Activated naive CD4-positive, alpha-beta T cell treated with anti-CD3 and anti-CD28 coated beads, Interleukin-2, amount 50 U/mL, for 24 hours (primary cell): Measurements from ENCODE around the gene GUCY1A1.

Experiments
- H3K27ac Mint-ChIP-seq: one replicate; pipeline ENCODE4 v1.8.0; 2021; ENCODE audit warnings: mild to moderate bottlenecking, mixed read lengths
- H3K27me3 Mint-ChIP-seq: one replicate; pipeline ENCODE4 v1.8.0; 2021; ENCODE audit warnings: mixed read lengths
- H3K36me3 Mint-ChIP-seq: one replicate; pipeline ENCODE4 v1.8.0; 2021; ENCODE audit warnings: mixed read lengths
- H3K4me1 Mint-ChIP-seq: one replicate; pipeline ENCODE4 v1.8.0; 2021; ENCODE audit warnings: mixed read lengths
- H3K4me3 Mint-ChIP-seq: one replicate; pipeline ENCODE4 v1.8.0; 2021; ENCODE audit warnings: mild to moderate bottlenecking, mixed read lengths
- H3K9me3 Mint-ChIP-seq: one replicate; pipeline ENCODE4 v1.8.0; 2021; ENCODE audit warnings: mixed read lengths

The GUCY1A1 gene

DNA sequence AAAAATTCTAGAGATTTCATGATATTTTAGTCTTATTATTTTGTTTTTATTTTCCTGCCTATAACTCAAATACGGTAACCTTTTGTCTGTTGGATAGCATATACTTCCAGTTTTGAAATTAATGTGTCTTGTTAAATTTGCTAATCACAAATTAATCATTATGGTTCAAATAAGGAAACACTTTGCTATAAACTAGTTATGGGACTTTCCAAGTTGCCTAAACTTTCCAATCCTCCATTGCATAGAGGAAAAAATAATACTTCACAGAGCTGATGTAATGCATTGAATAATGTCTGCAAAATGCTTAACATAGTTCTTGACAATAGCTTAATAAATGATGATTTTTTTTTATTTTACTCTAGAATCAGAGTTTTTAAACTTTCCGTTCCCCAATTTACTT is 96.9 kb downstream of the GUCY1A1 start:
- Mint-ChIP-seq H3K27ac (no peak overlapping the region), H3K4me3 (no peak overlapping the region), H3K36me3 (no peaks in the 10 kb centered on the region), H3K27me3 (peaks cover 10% of the 10 kb centered on the region), H3K4me1 (peaks cover 7% of the 10 kb centered on the region), H3K9me3 (no peaks in the 10 kb centered on the region)

DNA sequence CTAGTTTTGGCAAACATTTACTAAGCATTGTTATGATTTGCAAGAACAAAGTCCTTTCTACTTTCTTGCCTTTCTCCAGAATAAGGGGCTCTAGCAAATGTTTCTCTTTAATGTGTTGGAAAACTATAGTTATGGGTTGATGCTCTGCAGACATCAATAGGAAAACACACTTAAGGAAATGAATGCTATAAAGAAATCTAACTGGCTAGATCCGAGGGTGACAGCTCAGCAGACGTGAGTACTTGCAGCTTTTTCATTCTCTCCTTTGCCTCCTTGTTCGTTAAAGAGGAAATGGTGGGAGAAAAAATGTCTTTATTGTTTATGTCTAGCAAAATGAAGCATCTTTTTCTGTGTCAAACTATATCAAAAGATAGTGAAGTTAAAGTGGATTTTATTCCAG is 98.5 kb downstream of the GUCY1A1 start:
- Mint-ChIP-seq H3K27me3 (peaks cover 9% of the 10 kb centered on the region), H3K27ac (no peak overlapping the region), H3K36me3 (no peaks in the 10 kb centered on the region), H3K4me3 (no peak overlapping the region), H3K9me3 (no peaks in the 10 kb centered on the region), H3K4me1 (peaks cover 4% of the 10 kb centered on the region)

DNA sequence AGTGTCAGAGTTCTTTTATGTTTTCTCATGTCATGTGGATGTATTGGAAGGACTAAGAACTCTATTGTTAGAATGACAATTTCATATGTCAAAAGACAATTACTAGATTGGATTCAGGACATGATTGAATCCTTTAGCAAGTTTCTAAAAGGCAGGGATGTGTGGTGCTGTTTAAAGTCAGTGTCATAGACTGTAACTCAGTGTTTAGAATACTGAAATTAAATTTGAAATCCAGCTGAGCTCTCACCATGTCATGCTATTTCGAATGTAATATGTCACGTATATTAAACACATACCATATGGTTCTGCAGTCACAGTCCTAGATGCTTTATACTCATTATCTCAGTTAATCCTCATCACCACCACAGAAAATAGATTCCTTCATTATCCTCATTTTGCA is 100.0 kb downstream of the GUCY1A1 start:
- H3K4me1 Mint-ChIP-seq = no peaks in the 10 kb centered on the region
- no peak overlapping the region for H3K4me3 Mint-ChIP-seq
- peaks cover 1% of the 10 kb centered on the region for H3K27me3 Mint-ChIP-seq
- H3K36me3 Mint-ChIP-seq = no peaks in the 10 kb centered on the region
- H3K27ac Mint-ChIP-seq = no peak overlapping the region
- no peaks in the 10 kb centered on the region for H3K9me3 Mint-ChIP-seq

DNA sequence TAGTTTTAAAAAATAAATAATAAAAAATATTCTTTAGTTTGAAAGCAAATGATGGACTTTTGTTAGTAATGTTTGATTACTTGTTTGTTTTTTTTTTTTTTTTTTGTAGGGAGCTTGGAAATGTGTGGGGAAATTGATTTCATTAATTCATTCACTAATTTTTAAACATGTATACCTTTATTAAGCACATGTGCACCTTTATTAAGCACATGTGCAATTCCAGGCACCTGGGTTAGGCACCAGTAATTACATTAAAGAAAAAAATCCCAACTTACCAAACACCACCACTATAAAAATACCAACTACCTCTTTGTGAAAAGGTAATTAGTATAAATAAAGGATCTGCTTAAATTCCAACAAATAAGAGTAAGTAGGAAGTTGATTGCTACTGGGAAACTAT is 101.7 kb downstream of the GUCY1A1 start:
- Mint-ChIP-seq H3K27me3 (peaks cover 1% of the 10 kb centered on the region), H3K4me3 (no peak overlapping the region), H3K27ac (no peak overlapping the region), H3K4me1 (no peaks in the 10 kb centered on the region), H3K36me3 (no peaks in the 10 kb centered on the region), H3K9me3 (no peaks in the 10 kb centered on the region)

DNA sequence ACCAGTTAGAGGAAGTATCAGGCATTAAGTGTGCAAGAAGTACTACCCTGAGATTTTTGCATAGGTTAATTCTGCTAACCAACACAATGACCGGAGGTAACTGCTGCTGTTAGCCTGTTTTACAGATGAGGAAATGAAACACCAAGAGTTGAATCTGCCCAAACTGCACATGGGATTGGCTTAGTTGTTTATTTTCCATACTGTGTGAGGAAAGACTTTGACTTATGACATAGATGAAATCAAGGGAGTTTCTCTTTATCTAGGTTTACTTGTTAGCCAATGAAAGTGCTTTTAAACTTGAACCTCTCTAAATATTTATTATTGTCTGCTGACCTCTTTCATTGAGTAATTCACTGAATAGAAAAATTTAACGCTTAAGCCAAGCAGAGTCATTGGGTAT is 102.4 kb downstream of the GUCY1A1 start:
- H3K27me3 Mint-ChIP-seq = peaks cover 1% of the 10 kb centered on the region
- no peaks in the 10 kb centered on the region for H3K36me3 Mint-ChIP-seq
- no peaks in the 10 kb centered on the region for H3K4me1 Mint-ChIP-seq
- no peaks in the 10 kb centered on the region for H3K9me3 Mint-ChIP-seq
- H3K4me3 Mint-ChIP-seq = no peak overlapping the region
- no peak overlapping the region for H3K27ac Mint-ChIP-seq

DNA sequence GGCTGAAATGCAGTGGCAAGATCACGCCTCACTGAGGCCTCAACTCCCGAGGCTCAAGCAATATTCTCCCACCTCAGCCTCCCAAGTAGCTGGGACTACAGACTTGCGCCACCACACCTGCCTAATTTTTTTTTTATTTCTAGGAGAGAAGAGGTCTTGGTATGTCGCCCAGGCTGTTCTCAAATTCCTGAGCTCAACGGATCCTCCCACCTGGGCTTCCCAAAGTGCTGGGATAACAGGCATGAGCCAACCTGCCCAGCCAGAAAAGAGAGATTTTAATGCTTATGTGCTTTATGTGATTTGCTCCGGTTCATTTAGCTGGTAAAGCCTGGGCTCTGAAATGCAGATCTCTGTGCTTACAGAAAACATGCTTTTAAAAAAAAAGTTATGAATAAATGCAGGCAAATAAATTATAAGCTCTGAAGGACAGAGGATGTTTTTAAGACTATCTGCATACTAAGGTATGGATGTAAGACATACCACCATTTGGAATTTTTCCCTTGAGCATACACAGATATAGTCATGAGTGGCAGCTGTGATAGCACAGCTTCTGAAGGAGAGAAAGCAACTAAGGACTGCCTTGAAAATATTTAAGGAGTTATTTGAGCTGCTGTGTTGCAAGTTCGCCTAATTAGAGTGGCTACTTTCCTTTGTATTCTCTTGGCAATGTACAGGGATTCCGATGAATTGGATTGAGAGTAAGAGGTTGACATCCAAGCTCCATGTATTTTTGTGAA is 106.0 kb downstream of the GUCY1A1 start:
- no peak overlapping the region for H3K4me3 Mint-ChIP-seq
- H3K27ac Mint-ChIP-seq = no peak overlapping the region
- H3K9me3 Mint-ChIP-seq = no peaks in the 10 kb centered on the region
- H3K27me3 Mint-ChIP-seq = no peaks in the 10 kb centered on the region
- H3K36me3 Mint-ChIP-seq = no peaks in the 10 kb centered on the region
- H3K4me1 Mint-ChIP-seq = no peaks in the 10 kb centered on the region

DNA sequence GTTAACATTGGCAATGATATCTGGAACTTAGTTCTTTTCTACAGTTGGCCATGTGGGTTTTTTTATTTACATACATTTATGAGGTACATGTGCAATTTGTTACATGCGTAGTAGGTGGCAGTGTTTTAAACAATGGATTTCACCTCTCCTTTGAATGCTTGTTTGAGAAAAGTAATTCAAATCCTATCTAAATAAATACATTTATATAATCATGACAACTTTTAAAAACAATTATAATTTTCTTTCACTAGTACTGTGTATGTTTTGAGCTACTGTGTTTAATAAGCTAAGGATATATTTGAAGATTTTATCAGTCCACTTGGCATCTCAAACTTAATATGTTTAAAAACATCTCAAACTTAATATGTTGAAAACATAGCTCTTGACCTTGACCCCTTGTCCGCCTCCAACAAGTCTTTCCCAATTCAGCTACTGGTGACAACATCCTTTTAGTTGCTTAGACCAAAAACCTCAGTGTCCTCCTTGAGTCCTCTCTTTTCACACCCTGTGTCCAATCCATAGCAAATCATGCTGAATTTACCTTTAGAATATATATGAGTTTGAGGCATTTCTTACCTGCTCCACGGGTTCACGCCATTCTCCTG is 106.7 kb downstream of the GUCY1A1 start:
- no peaks in the 10 kb centered on the region for H3K36me3 Mint-ChIP-seq
- no peak overlapping the region for H3K27ac Mint-ChIP-seq
- no peaks in the 10 kb centered on the region for H3K27me3 Mint-ChIP-seq
- no peaks in the 10 kb centered on the region for H3K4me1 Mint-ChIP-seq
- H3K9me3 Mint-ChIP-seq = no peaks in the 10 kb centered on the region
- H3K4me3 Mint-ChIP-seq = no peak overlapping the region

DNA sequence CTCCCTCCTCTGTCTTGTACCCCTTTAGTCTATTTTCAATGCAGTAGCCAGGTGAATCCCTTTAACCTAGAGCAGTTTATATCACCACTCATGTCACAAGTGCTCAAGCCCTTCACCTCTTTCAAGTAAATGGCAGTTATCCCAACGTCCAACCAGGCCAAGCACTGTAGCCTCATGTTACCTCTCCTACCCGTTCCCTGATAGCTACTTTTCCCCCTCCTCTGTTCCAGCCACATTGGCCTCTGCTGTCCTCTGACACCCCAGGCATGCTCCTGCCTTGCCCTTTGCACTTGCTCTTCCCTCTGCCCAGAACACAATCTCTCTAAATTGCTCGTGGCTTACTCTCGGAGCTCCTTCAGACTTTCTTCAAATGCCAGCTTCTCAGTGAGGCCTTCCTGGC is 107.4 kb downstream of the GUCY1A1 start:
- H3K27ac Mint-ChIP-seq = no peak overlapping the region
- no peaks in the 10 kb centered on the region for H3K4me1 Mint-ChIP-seq
- H3K27me3 Mint-ChIP-seq = no peaks in the 10 kb centered on the region
- no peaks in the 10 kb centered on the region for H3K9me3 Mint-ChIP-seq
- H3K4me3 Mint-ChIP-seq = no peak overlapping the region
- H3K36me3 Mint-ChIP-seq = no peaks in the 10 kb centered on the region

DNA sequence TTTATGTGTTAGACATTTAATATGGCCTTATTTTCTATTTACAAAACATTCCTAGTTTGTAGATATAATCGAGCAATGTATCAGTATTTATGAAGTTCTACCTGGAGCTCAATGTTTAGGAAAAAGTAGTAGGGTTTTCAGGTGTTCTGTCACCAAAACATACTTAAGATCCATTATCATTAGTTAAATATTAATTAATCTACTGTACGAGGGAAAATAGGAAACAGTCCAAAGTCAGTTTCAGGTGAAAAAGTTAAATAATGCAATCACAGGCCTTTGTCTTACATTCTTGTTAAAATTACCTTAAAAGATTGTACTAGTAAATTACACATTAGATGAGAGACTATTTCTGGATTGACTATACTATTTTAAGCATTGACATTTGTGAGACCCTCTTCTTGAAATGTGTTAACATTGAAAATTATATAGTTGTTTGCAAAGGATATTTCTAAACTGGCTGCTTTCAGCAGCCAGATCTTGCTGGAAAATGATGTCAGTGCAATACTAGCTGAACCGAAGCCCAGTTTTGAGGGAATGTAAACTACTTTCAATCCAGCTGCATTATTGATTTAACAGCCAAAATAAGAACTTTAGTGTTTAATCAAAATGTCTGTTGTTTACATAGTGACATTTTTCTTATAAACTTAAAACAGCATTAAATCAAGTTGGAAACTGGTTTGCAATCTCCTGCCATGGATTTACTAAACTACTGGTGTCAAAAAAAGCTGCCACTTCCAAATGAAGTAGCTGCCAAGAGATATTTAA is 111.5 kb downstream of the GUCY1A1 start:
- no peaks in the 10 kb centered on the region for H3K36me3 Mint-ChIP-seq
- H3K4me1 Mint-ChIP-seq = no peaks in the 10 kb centered on the region
- no peak overlapping the region for H3K27ac Mint-ChIP-seq
- H3K4me3 Mint-ChIP-seq = no peak overlapping the region
- H3K9me3 Mint-ChIP-seq = no peaks in the 10 kb centered on the region
- H3K27me3 Mint-ChIP-seq = peaks cover 4% of the 10 kb centered on the region

DNA sequence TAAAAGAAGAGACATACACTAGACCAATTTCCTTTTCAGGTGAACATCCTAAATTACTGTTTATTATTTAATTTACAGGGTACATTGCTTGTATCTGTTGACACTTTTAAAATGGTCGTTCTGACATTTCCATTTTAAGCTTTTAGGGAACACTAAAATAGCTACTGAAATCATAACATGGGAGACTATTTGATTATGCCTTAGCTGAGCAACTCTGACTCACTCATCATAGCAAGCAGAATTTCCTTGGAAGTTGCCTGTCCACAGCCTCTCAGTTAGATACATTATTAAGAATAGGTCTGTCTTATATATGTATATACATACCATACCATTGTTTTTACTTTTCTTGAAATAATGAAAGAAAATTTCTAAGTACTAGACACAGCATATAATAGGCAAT is 114.1 kb downstream of the GUCY1A1 start:
- Mint-ChIP-seq H3K9me3 (no peaks in the 10 kb centered on the region), H3K4me3 (no peak overlapping the region), H3K4me1 (no peaks in the 10 kb centered on the region), H3K27me3 (peaks cover 4% of the 10 kb centered on the region), H3K36me3 (no peaks in the 10 kb centered on the region), H3K27ac (no peak overlapping the region)

DNA sequence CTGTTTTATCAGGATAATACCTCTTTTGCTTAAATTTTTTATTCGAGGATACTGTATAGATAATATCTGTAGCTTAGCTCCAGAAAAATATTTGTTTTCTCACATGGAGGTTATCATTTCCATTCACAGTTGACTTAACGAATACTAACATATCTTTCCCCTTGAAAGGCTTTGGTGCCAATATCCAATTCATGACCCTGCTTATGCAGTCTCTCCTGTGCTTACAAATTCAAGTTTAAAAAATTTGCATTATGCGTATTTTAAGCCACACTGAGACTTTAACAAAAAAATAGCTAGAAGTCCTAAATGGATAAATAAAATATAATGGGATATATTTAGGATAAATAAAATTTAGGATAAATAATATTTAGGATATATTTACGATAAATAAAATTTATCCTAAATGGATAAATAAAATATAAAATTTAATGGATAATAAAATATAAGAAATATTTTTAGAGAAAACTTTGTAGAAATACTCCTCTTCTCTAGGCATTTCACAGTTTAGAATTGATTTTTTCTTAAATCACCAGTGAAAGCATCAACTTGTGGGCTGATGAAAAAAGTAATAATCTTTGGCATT is 114.7 kb downstream of the GUCY1A1 start:
- H3K36me3 Mint-ChIP-seq = no peaks in the 10 kb centered on the region
- H3K27ac Mint-ChIP-seq = no peak overlapping the region
- peaks cover 4% of the 10 kb centered on the region for H3K27me3 Mint-ChIP-seq
- no peaks in the 10 kb centered on the region for H3K9me3 Mint-ChIP-seq
- no peak overlapping the region for H3K4me3 Mint-ChIP-seq
- no peaks in the 10 kb centered on the region for H3K4me1 Mint-ChIP-seq
